Glutamatergic neuron (in vitro differentiated cells): ENCODE results near the gene HPDL. TPM values are rescaled to one million over a fixed set of nuclear protein-coding genes. Genes with fewer than 3 reads are reported as not detected.

Experiments used
- DNase-seq: peaks from one replicate; pipeline ENCODE4 v3.0.0; 2022
- H3K27ac Mint-ChIP-seq: one replicate; pipeline ENCODE4 v1.8.0; 2020; ENCODE audit warnings: mild to moderate bottlenecking, mixed read lengths, inconsistent platforms; ENCODE audit not compliant: unreplicated experiment
- H3K27me3 Mint-ChIP-seq: one replicate; pipeline ENCODE4 v1.8.0; 2020; ENCODE audit warnings: mild to moderate bottlenecking, moderate library complexity, mixed read lengths, inconsistent platforms; ENCODE audit not compliant: unreplicated experiment
- H3K36me3 Mint-ChIP-seq: one replicate; pipeline ENCODE4 v1.8.0; 2020; ENCODE audit warnings: mild to moderate bottlenecking, mixed read lengths, inconsistent platforms; ENCODE audit not compliant: unreplicated experiment
- H3K4me1 Mint-ChIP-seq: one replicate; pipeline ENCODE4 v1.8.0; 2020; ENCODE audit warnings: mild to moderate bottlenecking, low read depth, mixed read lengths, inconsistent platforms; ENCODE audit not compliant: unreplicated experiment
- H3K4me3 Mint-ChIP-seq: one replicate; pipeline ENCODE4 v1.8.0; 2020; ENCODE audit warnings: mild to moderate bottlenecking, mixed read lengths, inconsistent platforms; ENCODE audit not compliant: unreplicated experiment
- H3K9me3 Mint-ChIP-seq: one replicate; pipeline ENCODE4 v1.8.0; 2020; ENCODE audit warnings: mild to moderate bottlenecking, moderate library complexity, mixed read lengths, inconsistent platforms; ENCODE audit not compliant: unreplicated experiment
- CTCF ChIP-seq: fragments of 200-600 bp; sonication (generic); IDR thresholded peaks from one replicate; pipeline ENCODE4 v1.5.0; 2021; ENCODE audit not compliant: partially characterized antibody, unreplicated experiment
- total RNA-seq: library from RNA; stranded (reverse); fragmentation: NEBNext Ultra II Directional; extraction: Animal tissue kit (Norgen Biotek cat#: 25700); gene quantifications from one replicate; pipeline ENCODE4 v1.2.1, GENCODE V29; 2021; ENCODE audit not compliant: unreplicated experiment

Gene HPDL
- total RNA-seq, 1 donor from 2014 or later = 2.3 TPM

GRCh38 chr1:45345014-45345413 is 18.3 kb downstream of the HPDL start:
- DNase-seq = no peak
- TF ChIP-seq CTCF = no peak
- H3K4me3 Mint-ChIP-seq = no peak overlapping the region
- H3K36me3 Mint-ChIP-seq = peaks cover 4% of the 10 kb centered on the region
- H3K27me3 Mint-ChIP-seq = peaks cover 3% of the 10 kb centered on the region
- no peaks in the 10 kb centered on the region for H3K4me1 Mint-ChIP-seq
- H3K27ac Mint-ChIP-seq = no peak overlapping the region
- H3K9me3 Mint-ChIP-seq = peaks cover 2% of the 10 kb centered on the region

DNA sequence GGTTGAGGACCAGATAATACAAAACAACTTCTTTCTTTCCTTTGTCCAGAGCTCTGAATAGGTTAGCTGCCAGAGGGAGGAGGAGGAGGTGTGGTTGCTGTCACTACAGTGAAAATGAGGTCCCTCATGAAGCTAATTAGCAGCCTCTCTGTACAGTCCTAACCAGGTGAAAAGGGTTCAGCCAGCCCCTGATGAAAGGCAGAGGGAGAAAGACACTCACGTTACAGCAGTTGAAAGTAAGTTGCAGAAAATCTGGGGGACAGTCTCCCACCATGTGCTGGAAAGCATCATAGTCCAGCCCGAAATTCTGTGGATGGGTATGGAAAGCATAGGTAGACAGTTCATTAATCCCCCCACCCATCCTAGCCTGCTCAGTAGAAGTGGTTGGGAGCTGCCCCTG is 19.8 kb downstream of the HPDL start:
- peaks cover 4% of the 10 kb centered on the region for H3K36me3 Mint-ChIP-seq
- H3K27me3 Mint-ChIP-seq = peaks cover 4% of the 10 kb centered on the region
- peaks cover 2% of the 10 kb centered on the region for H3K9me3 Mint-ChIP-seq
- no peak for DNase-seq
- no peaks in the 10 kb centered on the region for H3K4me1 Mint-ChIP-seq
- no peak overlapping the region for H3K4me3 Mint-ChIP-seq
- no peak for TF ChIP-seq CTCF
- H3K27ac Mint-ChIP-seq = no peak overlapping the region

GRCh38 chr1:45348020-45348419 is 21.3 kb downstream of the HPDL start:
- Mint-ChIP-seq H3K4me1 (no peaks in the 10 kb centered on the region), H3K9me3 (peaks cover 2% of the 10 kb centered on the region), H3K4me3 (no peak overlapping the region), H3K27me3 (peaks cover 4% of the 10 kb centered on the region), H3K36me3 (peaks cover 4% of the 10 kb centered on the region), H3K27ac (no peak overlapping the region)
- DNase-seq = no peak
- no peak for TF ChIP-seq CTCF

GRCh38 chr1:45348609-45348965 is 21.9 kb downstream of the HPDL start:
- peaks cover 4% of the 10 kb centered on the region for H3K36me3 Mint-ChIP-seq
- H3K4me3 Mint-ChIP-seq = no peak overlapping the region
- H3K4me1 Mint-ChIP-seq = no peaks in the 10 kb centered on the region
- H3K27me3 Mint-ChIP-seq = peaks cover 4% of the 10 kb centered on the region
- no peak overlapping the region for H3K27ac Mint-ChIP-seq
- no peak for TF ChIP-seq CTCF
- DNase-seq = no peak
- H3K9me3 Mint-ChIP-seq = peaks cover 2% of the 10 kb centered on the region

- H3K27ac Mint-ChIP-seq = no peak overlapping the region
- H3K4me1 Mint-ChIP-seq = no peaks in the 10 kb centered on the region
- TF ChIP-seq CTCF = no peak
- peaks cover 4% of the 10 kb centered on the region for H3K27me3 Mint-ChIP-seq
- peaks cover 4% of the 10 kb centered on the region for H3K36me3 Mint-ChIP-seq
- DNase-seq = no peak
- no peak overlapping the region for H3K4me3 Mint-ChIP-seq
- peaks cover 2% of the 10 kb centered on the region for H3K9me3 Mint-ChIP-seq
Observed at GRCh38 chr1:45348966-45349677, 22.4 kb downstream of the HPDL start.
